Caco-2 (cell line): ENCODE data around the gene NIPSNAP2. TPM values are rescaled to one million over a fixed set of nuclear protein-coding genes. Genes with fewer than 3 reads are reported as not detected.

Experiments used
- BruUV-seq: library from RNA; stranded (reverse); fragments of 400-500 nt; replicated peaks from 2 replicates; lab custom pipeline; 2021; lab: Mats Ljungman, UMichigan
- CTCF ChIA-PET: fragments of 300-600 bp; sonication (Branson Sonifier 250); formaldehyde crosslinking; loops from one replicate; lab custom pipeline; 2022; ENCODE audit warnings: antibody characterized with exemption; lab: Charles Lee
- POLR2A ChIA-PET: fragments of 300-600 bp; sonication (Branson Sonifier 250); formaldehyde crosslinking; loops from one replicate; lab custom pipeline; 2022; ENCODE audit warnings: antibody characterized with exemption; lab: Charles Lee
- DNase-seq, 2 experiments: peaks; one replicate each; pipeline versions ENCODE4 v3.0.0 to v3.0.0-alpha.2; 2020 to 2022
- H3K27me3 ChIP-seq: replicated peaks from 2 replicates; pipeline ENCODE4 v1.6.0; 2011; ENCODE audit warnings: low read length; ENCODE audit not compliant: control insufficient read depth, insufficient read depth
- H3K36me3 ChIP-seq: 2 replicates; pipeline ENCODE4 v1.5.1; 2011; ENCODE audit warnings: low read length; ENCODE audit not compliant: control insufficient read depth, insufficient read depth
- H3K4me1 ChIP-seq: fragments of 250-450 bp; sonication (Bioruptor Pico); 2 replicates; pipeline ENCODE4 v1.5.1; 2020; ENCODE audit warnings: mild to moderate bottlenecking
- H3K4me3 ChIP-seq: 2 replicates; pipeline ENCODE4 v1.5.1; 2011; ENCODE audit warnings: low read depth, mild to moderate bottlenecking, control low read depth, low read length
- H3K9me3 ChIP-seq: fragments of 250-450 bp; sonication (Bioruptor Pico); 2 replicates; pipeline ENCODE4 v1.5.1; 2020; ENCODE audit warnings: mild to moderate bottlenecking, moderate library complexity
- H3K27ac Mint-ChIP-seq: one replicate; pipeline ENCODE4 v1.8.0; 2022; ENCODE audit warnings: mixed read lengths; ENCODE audit not compliant: unreplicated experiment
- H3K27me3 Mint-ChIP-seq: one replicate; pipeline ENCODE4 v1.8.0; 2022; ENCODE audit warnings: mixed read lengths; ENCODE audit not compliant: insufficient read depth, unreplicated experiment
- H3K36me3 Mint-ChIP-seq: one replicate; pipeline ENCODE4 v1.8.0; 2022; ENCODE audit warnings: mild to moderate bottlenecking, mixed read lengths; ENCODE audit not compliant: insufficient read depth, unreplicated experiment
- H3K4me1 Mint-ChIP-seq: one replicate; pipeline ENCODE4 v1.8.0; 2022; ENCODE audit warnings: low read depth, mixed read lengths; ENCODE audit not compliant: unreplicated experiment
- H3K4me3 Mint-ChIP-seq: one replicate; pipeline ENCODE4 v1.8.0; 2022; ENCODE audit warnings: mild to moderate bottlenecking, moderate library complexity, mixed read lengths; ENCODE audit not compliant: unreplicated experiment
- H3K9me3 Mint-ChIP-seq: one replicate; pipeline ENCODE4 v1.8.0; 2022; ENCODE audit warnings: mixed read lengths; ENCODE audit not compliant: unreplicated experiment
- intact Hi-C: fragments of 100-400 bp; cut with micrococcal nuclease; formaldehyde crosslinking; loops from one replicate; pipeline ENCODE4 v1.10.0; 2022; ENCODE audit not compliant: unreplicated experiment
- total RNA-seq: library from RNA; stranded (reverse); gene quantifications from 2 replicates; pipeline ENCODE4 v1.2.3, GENCODE V29; 2022
- TF ChIP-seq, protein P1 (sequence below), 2 experiments: fragments of 200-600 bp in 1 of 2; IDR thresholded peaks; 1 replicate in 1 of 2; 2 replicates in 1 of 2; pipeline versions ENCODE4 v1.5.1 to v1.8.0; 2011 to 2022; ENCODE audit warnings: antibody characterized with exemption in 1 of 2, control low read depth in 1 of 2, inconsistent platforms in 1 of 2, low read depth in 1 of 2, low read length in 1 of 2, mild to moderate bottlenecking in 1 of 2, moderate library complexity in 1 of 2; ENCODE audit not compliant: insufficient read depth in 1 of 2, severe bottlenecking in 1 of 2, unreplicated experiment in 1 of 2

Gene NIPSNAP2
- total RNA-seq, 1 experiment from 2014 or later = 63.4 TPM

DNA sequence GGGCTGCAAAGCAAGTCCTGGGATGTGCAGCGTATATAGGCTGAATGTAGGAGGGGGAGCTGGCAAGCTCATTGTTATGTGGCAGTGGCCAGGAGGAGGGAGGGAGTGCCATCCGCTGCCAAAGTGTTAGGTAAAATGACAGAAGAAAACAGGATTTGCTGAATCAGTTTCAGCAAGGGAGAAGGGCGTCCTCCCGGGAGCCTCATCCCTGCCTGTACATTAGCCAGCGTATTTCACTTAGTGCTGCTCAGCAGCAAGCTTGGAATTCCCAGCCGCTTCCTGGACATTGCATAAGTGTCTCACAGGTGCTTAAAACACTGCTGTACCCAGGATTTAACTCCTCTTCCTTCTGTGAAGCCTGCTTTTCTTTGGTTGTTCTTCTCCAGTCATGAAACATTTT is 2.5 kb downstream of the NIPSNAP2 start:
- intact Hi-C loops = no loop called here
- Mint-ChIP-seq H3K4me3 (no peak overlapping the region), H3K4me1 (no peaks in the 10 kb centered on the region), H3K27ac (no peak overlapping the region), H3K27me3 (peaks cover 4% of the 10 kb centered on the region), H3K9me3 (no peaks in the 10 kb centered on the region), H3K36me3 (peaks cover 11% of the 10 kb centered on the region)
- ChIA-PET POLR2A (no interaction called here), CTCF (no interaction called here)
- peaks cover 1% of the 10 kb centered on the region for H3K36me3 ChIP-seq
- H3K4me1 ChIP-seq = no peaks in the 10 kb centered on the region
- BruUV-seq = no TSS peak
- no peaks in the 10 kb centered on the region for H3K27me3 ChIP-seq
- DNase-seq = no peak
- TF ChIP-seq, protein P1, sequence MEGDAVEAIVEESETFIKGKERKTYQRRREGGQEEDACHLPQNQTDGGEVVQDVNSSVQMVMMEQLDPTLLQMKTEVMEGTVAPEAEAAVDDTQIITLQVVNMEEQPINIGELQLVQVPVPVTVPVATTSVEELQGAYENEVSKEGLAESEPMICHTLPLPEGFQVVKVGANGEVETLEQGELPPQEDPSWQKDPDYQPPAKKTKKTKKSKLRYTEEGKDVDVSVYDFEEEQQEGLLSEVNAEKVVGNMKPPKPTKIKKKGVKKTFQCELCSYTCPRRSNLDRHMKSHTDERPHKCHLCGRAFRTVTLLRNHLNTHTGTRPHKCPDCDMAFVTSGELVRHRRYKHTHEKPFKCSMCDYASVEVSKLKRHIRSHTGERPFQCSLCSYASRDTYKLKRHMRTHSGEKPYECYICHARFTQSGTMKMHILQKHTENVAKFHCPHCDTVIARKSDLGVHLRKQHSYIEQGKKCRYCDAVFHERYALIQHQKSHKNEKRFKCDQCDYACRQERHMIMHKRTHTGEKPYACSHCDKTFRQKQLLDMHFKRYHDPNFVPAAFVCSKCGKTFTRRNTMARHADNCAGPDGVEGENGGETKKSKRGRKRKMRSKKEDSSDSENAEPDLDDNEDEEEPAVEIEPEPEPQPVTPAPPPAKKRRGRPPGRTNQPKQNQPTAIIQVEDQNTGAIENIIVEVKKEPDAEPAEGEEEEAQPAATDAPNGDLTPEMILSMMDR (IDR thresholded peaks at IDR 0.05; ENCODE audit: insufficient read depth in 1 of 2, low read depth in 1 of 2, low read length in 1 of 2, severe bottlenecking in 1 of 2, unreplicated experiment in 1 of 2) = no peak
- H3K9me3 ChIP-seq = no peaks in the 10 kb centered on the region
- H3K4me3 ChIP-seq = no peak overlapping the region

DNA sequence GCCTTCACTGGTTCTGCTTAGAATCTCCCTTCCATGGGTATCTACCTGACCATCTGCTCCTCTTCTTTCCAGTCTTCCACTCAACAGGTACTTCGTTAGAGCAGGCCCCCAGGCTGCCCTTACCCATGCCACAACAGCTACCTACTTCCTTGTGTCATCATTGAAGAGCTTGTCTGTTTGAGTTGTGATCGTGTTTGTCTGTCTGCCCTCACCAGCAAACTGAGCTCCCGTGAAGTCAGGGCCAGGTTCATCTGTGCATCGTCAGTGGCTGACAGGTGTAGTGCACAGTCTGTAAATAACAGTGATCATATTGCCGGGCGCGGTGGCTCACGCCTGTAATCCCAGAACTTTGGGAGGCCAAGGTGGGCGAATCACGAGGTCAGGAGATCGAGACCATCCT is 5.0 kb downstream of the NIPSNAP2 start:
- H3K4me1 Mint-ChIP-seq = no peaks in the 10 kb centered on the region
- H3K27me3 ChIP-seq = no peaks in the 10 kb centered on the region
- TF ChIP-seq, protein P1 (IDR thresholded peaks at IDR 0.05; ENCODE audit: insufficient read depth in 1 of 2, low read depth in 1 of 2, low read length in 1 of 2, severe bottlenecking in 1 of 2, unreplicated experiment in 1 of 2) = no peak
- no TSS peak for BruUV-seq
- H3K36me3 ChIP-seq = peaks cover 1% of the 10 kb centered on the region
- H3K4me3 ChIP-seq = no peak overlapping the region
- no peaks in the 10 kb centered on the region for H3K9me3 Mint-ChIP-seq
- POLR2A ChIA-PET = no interaction called here
- H3K27me3 Mint-ChIP-seq = no peaks in the 10 kb centered on the region
- no peaks in the 10 kb centered on the region for H3K9me3 ChIP-seq
- CTCF ChIA-PET = no interaction called here
- no peak for DNase-seq
- H3K4me3 Mint-ChIP-seq = no peak overlapping the region
- no peaks in the 10 kb centered on the region for H3K4me1 ChIP-seq
- intact Hi-C loops = no loop called here
- no peak overlapping the region for H3K27ac Mint-ChIP-seq
- H3K36me3 Mint-ChIP-seq = peaks cover 11% of the 10 kb centered on the region

DNA sequence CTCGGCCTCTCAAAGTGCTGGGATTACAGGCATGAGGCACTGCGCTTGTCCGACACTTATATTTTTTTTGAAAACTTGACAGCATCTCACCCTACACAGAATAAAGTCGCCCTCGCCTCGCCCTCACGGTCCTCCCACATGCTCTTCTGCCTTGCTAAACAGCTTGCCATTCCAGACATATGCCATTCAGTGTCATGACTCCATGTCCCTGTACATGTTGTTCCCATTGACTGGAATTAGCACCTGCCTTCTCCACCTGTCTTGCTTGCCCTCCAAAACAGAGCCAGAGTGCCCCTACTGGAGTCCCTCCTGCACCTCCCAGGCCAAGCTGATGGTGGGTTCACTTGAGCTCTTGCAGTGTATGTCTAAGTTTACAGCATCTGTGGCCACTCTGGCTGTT is 6.2 kb downstream of the NIPSNAP2 start:
- no peak overlapping the region for H3K4me3 ChIP-seq
- Mint-ChIP-seq H3K27ac (no peak overlapping the region), H3K36me3 (peaks cover 11% of the 10 kb centered on the region), H3K27me3 (no peaks in the 10 kb centered on the region), H3K9me3 (no peaks in the 10 kb centered on the region), H3K4me3 (no peak overlapping the region), H3K4me1 (no peaks in the 10 kb centered on the region)
- ChIA-PET CTCF (no interaction called here), POLR2A (no interaction called here)
- peaks cover 1% of the 10 kb centered on the region for H3K36me3 ChIP-seq
- no peaks in the 10 kb centered on the region for H3K4me1 ChIP-seq
- TF ChIP-seq, protein P1 (IDR thresholded peaks at IDR 0.05; ENCODE audit: insufficient read depth in 1 of 2, low read depth in 1 of 2, low read length in 1 of 2, severe bottlenecking in 1 of 2, unreplicated experiment in 1 of 2) = no peak
- no peak for DNase-seq
- no peaks in the 10 kb centered on the region for H3K9me3 ChIP-seq
- intact Hi-C loops = no loop called here
- H3K27me3 ChIP-seq = no peaks in the 10 kb centered on the region
- no TSS peak for BruUV-seq
